Heart left ventricle (tissue), 16 donors: ENCODE measurements around the gene CXXC5. TPM values are rescaled to one million over a fixed set of nuclear protein-coding genes. Genes with fewer than 3 reads are reported as not detected.

Experiments
- ATAC-seq, 4 donors: fragments of 200-7000 bp; cut with Tn5 transposase; one replicate each; pipeline ENCODE4 v1.9.1; 2020 to 2022; ENCODE audit warnings: moderate library complexity in 4 of 4, mild to moderate bottlenecking in 3 of 4, moderate number of reproducible peaks in 1 of 4
- DNase-seq, 5 donors: peaks; one replicate each; pipeline ENCODE4 v3.0.0-alpha.2; 2020
- H3K27ac ChIP-seq, 12 donors: fragments of 200-600 bp; sonication (generic) in 4 of 12; one replicate each; pipeline versions ENCODE4 v1.5.0 to v1.8.0; 2016 to 2022; ENCODE audit warnings: mild to moderate bottlenecking in 2 of 12
- H3K27me3 ChIP-seq, 9 donors: fragments of 200-600 bp; sonication (generic) in 2 of 9; one replicate each; pipeline versions ENCODE4 v1.5.1 to v1.8.0; 2016 to 2022; ENCODE audit warnings: mild to moderate bottlenecking in 3 of 9
- H3K36me3 ChIP-seq, 9 donors: fragments of 200-600 bp; sonication (generic) in 2 of 9; one replicate each; pipeline versions ENCODE4 v1.5.0 to v1.8.0; 2018 to 2022; ENCODE audit warnings: mild to moderate bottlenecking in 2 of 9
- H3K4me1 ChIP-seq, 12 donors: fragments of 200-600 bp; sonication (generic) in 4 of 12; one replicate each; pipeline versions ENCODE4 v1.5.0 to v1.8.0; 2016 to 2022; ENCODE audit warnings: mild to moderate bottlenecking in 3 of 12
- H3K4me3 ChIP-seq, 12 donors: fragments of 200-600 bp; sonication (generic) in 4 of 12; one replicate each; pipeline versions ENCODE4 v1.5.0 to v1.8.0; 2017 to 2022; ENCODE audit warnings: mild to moderate bottlenecking in 9 of 12, moderate library complexity in 4 of 12
- H3K9me3 ChIP-seq, 12 donors: fragments of 200-600 bp; sonication (generic) in 4 of 12; one replicate each; pipeline versions ENCODE4 v1.5.0 to v1.8.0; 2016 to 2022; ENCODE audit warnings: mild to moderate bottlenecking in 1 of 12
- POLR2A ChIP-seq, 2 donors: fragments of 450-650 bp; IDR thresholded peaks; one replicate each; pipeline ENCODE4 v1.6.1; 2017; ENCODE audit warnings: antibody characterized with exemption in 2 of 2, mild to moderate bottlenecking in 2 of 2, moderate library complexity in 2 of 2
- WGBS, 4 donors: extraction: QIAGEN DNeasy Blood & Tissue Kit in 2 of 4; methylation state at CpG; one replicate each; pipeline versions ENCODE4 v1.1.5 to v1.1.7; 2013 to 2018; 5-methylcytosine and 5-hydroxymethylcytosine counted together
- intact Hi-C, 10 donors: fragments of 100-400 bp; cut with DNase I; formaldehyde crosslinking; loops; one replicate each; pipeline versions ENCODE4 v1.11.1 to v1.14.2; 2022
- polyA plus RNA-seq, 2 donors: library from polyadenylated mRNA; stranded (reverse); fragments of 200-250 nt; gene quantifications; one replicate each; pipeline ENCODE4 v1.2.3, GENCODE V29; 2013
- total RNA-seq, 9 donors: library from RNA; depleted of rRNA in 2 of 9; stranded (reverse); fragments of >200 nt in 2 of 9; fragmentation: NEBNext Ultra II Directional in 3 of 9; extraction: Animal tissue kit (Norgen Biotek cat#: 25700) in 3 of 9; gene quantifications; one replicate each; pipeline versions ENCODE4 v1.1.0 to v1.2.4, GENCODE V29; 2016 to 2023
- TF ChIP-seq, protein P1 (sequence below), 12 donors: fragments of 200-600 bp; sonication (generic) in 4 of 12; IDR thresholded peaks; one replicate each; pipeline versions ENCODE4 v1.5.0 to v1.8.0; 2018 to 2022; ENCODE audit warnings: antibody characterized with exemption in 12 of 12, mild to moderate bottlenecking in 5 of 12
- donor health status: ischemic (EF 13 %, LVEDD 7.1; RV severe dilation, severe dysfunction).
- donor health status: healthy with polysubstance abuse.
- donor health status: DM: no; HTN: yes; CAD: no.
- donor health status: DM: no; HTN: no; CAD: no.
- donor health status: ischemic (EF 25% LVEDD 6.9; RV normal size, moderate dysfunction).
- donor health status: ischemic (EF 25% LVEDD 5.7; RV mildly dilated, moderate dysfunction).
- donor health status: healthy.
- donor health status: DM: yes; HTN: yes; CAD: no.
- donor health status: ischemic (EF 35%, LVEDD 5.7; RV mildly dilated, moderate dysfunction).
- donor health status: nonischemic (EF 11% LVEDD 7.7; RV severe dilation, severe dysfunction).
- donor health status: DM: yes; HTN: yes; CAD: no.
- donor health status: PGD.
- donor health status: ischemic (EF 29% LVEDD 5.4; RV normal size, mild dysfunction).
- donor health status: nonischemic (EF 23%, LVEDD 6.1; RV moderate dilation, normal function).

The CXXC5 gene
- total and polyA plus RNA-seq, 11 donors = 29.8 to 74.6 (median 36.3) TPM

DNA sequence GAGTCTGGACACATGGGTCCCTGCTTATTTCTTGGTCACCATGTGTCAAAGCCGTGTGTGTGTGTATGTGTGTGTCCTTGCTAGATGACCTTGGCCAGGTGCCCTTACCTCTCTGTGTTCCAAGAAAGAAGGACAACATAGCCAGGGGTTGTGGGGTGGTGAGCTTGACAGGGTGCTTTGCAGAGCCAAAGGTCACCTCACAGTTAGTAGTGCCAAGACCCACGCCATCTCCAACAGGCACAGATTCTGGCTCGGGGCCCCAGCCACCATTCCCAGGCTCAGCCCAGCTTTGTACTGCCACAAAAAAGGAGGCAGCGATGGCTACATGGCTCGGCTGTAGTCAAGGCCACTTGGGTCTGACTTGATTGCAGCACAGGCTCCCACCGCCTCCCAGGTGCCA, 39.5 kb downstream of the CXXC5 start:
- intact Hi-C loops = loop anchor here in 5 of 10 donors (2.0 to 5.0 kb wide), 3 partner anchors 17 to 53 kb away; no protein-coding TSS in a partner anchor
- 46 to 66% (median 57%) methylated on average over 3 to 6 of the region's 6 CpGs for WGBS, 4 donors
- Histone ChIP-seq H3K27ac (peak overlapping the region; percentile 38 to 83 (median 58)), H3K9me3 (no peaks in the 10 kb centered on the region), H3K4me3 (no peak overlapping the region), H3K27me3 (no peaks in the 10 kb centered on the region), H3K4me1 (peaks cover 0 to 83% (median 43%) of the 10 kb centered on the region in 12 donors), H3K36me3 (peaks cover 0 to 18% (median 11%) of the 10 kb centered on the region in 9 donors)
- no peak for TF ChIP-seq POLR2A (IDR thresholded peaks at IDR 0.05)
- TF ChIP-seq, protein P1, sequence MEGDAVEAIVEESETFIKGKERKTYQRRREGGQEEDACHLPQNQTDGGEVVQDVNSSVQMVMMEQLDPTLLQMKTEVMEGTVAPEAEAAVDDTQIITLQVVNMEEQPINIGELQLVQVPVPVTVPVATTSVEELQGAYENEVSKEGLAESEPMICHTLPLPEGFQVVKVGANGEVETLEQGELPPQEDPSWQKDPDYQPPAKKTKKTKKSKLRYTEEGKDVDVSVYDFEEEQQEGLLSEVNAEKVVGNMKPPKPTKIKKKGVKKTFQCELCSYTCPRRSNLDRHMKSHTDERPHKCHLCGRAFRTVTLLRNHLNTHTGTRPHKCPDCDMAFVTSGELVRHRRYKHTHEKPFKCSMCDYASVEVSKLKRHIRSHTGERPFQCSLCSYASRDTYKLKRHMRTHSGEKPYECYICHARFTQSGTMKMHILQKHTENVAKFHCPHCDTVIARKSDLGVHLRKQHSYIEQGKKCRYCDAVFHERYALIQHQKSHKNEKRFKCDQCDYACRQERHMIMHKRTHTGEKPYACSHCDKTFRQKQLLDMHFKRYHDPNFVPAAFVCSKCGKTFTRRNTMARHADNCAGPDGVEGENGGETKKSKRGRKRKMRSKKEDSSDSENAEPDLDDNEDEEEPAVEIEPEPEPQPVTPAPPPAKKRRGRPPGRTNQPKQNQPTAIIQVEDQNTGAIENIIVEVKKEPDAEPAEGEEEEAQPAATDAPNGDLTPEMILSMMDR (IDR thresholded peaks at IDR 0.05) = no peak
- DNase-seq (peak in 3 of 5 donors; percentile 52 to 66 (median 54)), ATAC-seq (peak; percentile 8 to 23 (median 17))

DNA sequence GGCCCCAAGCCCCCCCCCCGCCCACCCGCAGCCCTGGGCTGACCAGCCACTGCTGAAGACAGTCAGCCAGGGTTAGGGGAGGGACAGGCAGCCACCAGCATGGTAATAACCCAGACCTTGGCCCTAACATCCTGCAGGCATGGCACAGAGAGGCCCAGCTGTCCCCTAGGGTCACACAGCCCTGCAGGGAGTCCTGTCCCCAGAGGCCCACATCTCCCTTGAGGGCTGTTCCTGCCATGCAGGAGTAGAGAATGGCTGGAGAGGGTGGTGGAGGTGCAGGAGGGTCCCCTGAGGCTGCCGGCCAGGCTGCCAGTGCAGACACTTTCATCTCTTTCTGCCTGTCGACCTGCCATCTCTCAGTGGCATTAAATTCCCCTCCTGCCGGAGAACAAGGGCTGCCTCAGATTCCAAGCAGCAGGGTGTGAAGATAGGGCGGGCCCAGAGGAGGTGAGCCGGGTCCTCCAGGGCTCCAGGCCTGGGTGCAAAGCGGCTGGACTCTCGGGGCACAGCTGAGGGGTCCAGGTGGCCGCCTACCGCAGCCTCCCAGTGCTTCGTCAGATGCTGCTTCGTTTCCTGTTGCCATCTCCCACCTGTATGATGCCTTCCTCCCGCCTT, 40.0 kb downstream of the CXXC5 start:
- Histone ChIP-seq H3K4me1 (peaks cover 0 to 87% (median 46%) of the 10 kb centered on the region in 12 donors), H3K36me3 (peaks cover 0 to 12% (median 6%) of the 10 kb centered on the region in 9 donors), H3K27ac (peak overlapping the region in 9 of 12 donors; percentile 49 to 83 (median 64)), H3K9me3 (no peaks in the 10 kb centered on the region), H3K27me3 (no peaks in the 10 kb centered on the region), H3K4me3 (no peak overlapping the region)
- 77 to 85% (median 84%) methylated on average over 12 to 14 of the region's 14 CpGs for WGBS, 4 donors
- no peak for DNase-seq
- TF ChIP-seq POLR2A (IDR thresholded peaks at IDR 0.05) = no peak
- TF ChIP-seq, protein P1 (IDR thresholded peaks at IDR 0.05) = no peak
- intact Hi-C loops = loop anchor here in 5 of 10 donors (2.0 to 5.0 kb wide), 3 partner anchors 17 to 53 kb away; no protein-coding TSS in a partner anchor
- no peak for ATAC-seq

DNA sequence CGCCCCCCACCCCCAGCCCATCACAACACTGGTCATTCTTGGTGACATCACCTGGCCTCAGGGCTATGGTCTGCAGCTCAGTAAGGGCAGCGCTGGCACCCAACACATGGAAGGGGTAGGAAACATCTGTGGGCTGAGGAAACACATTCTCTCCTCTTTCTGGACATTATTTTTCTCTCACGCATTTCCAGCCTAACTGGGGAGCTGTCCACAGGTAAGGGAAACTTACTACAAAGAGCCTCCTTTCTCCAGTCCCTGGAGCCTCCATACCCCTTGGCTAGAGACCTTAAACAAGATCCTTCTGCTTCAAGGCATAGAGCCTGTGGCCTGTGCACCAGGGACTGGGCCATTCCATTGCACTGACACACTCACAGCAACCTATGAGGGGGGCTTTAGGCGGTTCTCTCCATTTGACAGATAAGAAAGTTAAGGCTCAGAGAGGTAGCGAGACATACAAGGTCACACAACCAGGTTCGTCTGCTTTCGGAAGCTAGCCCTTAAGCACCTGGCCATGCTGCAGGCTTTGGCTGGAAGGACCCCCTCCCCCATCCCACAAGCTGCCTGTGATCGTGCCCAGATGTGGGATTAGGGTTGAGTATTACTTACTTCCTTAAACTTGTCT, 40.7 kb downstream of the CXXC5 start:
- TF ChIP-seq, protein P1 (IDR thresholded peaks at IDR 0.05) = no peak
- no peak for TF ChIP-seq POLR2A (IDR thresholded peaks at IDR 0.05)
- Histone ChIP-seq H3K36me3 (peaks cover 0 to 6% (median 2%) of the 10 kb centered on the region in 9 donors), H3K9me3 (no peaks in the 10 kb centered on the region), H3K4me3 (no peak overlapping the region), H3K27me3 (no peaks in the 10 kb centered on the region), H3K4me1 (peaks cover 0 to 90% (median 48%) of the 10 kb centered on the region in 12 donors), H3K27ac (peak overlapping the region in 4 of 12 donors; percentile 5 to 58 (median 42))
- ATAC-seq (no peak), DNase-seq (no peak)
- WGBS, 4 donors = 77 to 84% (median 79%) methylated on average over 8 of the region's 8 CpGs
- intact Hi-C loops = loop anchor here in 6 of 10 donors (1.0 to 5.0 kb wide), 4 partner anchors 18 to 54 kb away; no protein-coding TSS in a partner anchor

DNA sequence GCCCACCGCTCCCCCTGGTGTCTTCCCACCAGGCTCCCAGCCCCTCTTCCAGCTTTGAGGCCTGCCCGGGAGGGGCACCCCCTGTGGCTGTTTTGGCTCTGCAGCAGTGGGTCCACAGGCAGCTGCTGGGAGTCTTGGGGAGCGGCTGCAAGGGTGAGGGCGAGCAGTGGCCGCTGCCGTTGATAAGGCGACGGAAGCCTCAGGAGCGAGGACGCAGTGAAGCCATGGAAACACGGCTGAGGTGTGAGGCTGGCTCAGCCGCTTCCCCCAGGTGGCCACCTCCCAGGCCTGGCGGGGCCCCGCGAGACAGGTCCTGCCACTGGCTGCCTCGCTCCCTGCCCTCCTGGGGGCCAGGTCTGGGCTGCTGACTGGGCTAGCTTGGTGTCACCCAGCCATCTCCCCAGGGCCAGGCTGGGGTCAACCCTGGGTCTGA, 41.5 kb downstream of the CXXC5 start:
- no peak for DNase-seq
- H3K4me1 ChIP-seq = peaks cover 0 to 82% (median 46%) of the 10 kb centered on the region in 12 donors
- peak in 3 of 4 donors; percentile 1 to 13 (median 10) for ATAC-seq
- no peaks in the 10 kb centered on the region for H3K27me3 ChIP-seq
- intact Hi-C loops = loop anchor here (1.0 to 10.0 kb wide), 12 partner anchors 19 to 78 kb away; no protein-coding TSS in a partner anchor
- WGBS, 4 donors = 39 to 58% (median 55%) methylated on average over 11 to 16 of the region's 16 CpGs
- no peaks in the 10 kb centered on the region for H3K36me3 ChIP-seq
- H3K27ac ChIP-seq = peak overlapping the region in 8 of 12 donors; percentile 1 to 64 (median 26)
- peak overlapping the region in 1 of 12 donors; percentile 1 for H3K4me3 ChIP-seq
- TF ChIP-seq, protein P1 (IDR thresholded peaks at IDR 0.05) = no peak
- no peaks in the 10 kb centered on the region for H3K9me3 ChIP-seq
